ENCODE measurements around the gene SNRNP70.
"Not testable (repeated sequence)": the region's sequence is repeated elsewhere in the genome, so short reads cannot be mapped to it uniquely, and the experiment has no call there.

SNRNP70 gene

GRCh38 chr19:49085020-49085867 is at the start of gene SNRNP70:
Gene SNRNP70 (plus strand): TSS chr19:49085451. CDS start chr19:49086415, 964 bp downstream.
- peak; percentile 99 for DNase-seq

- not testable (repeated sequence) for DNase-seq
Measured at GRCh38 chr19:49036815-49037214, 48.4 kb upstream of the SNRNP70 start, which contains the start of gene CGB1. Gene CGB1 (minus strand): TSS chr19:49036895. CDS start chr19:49036711, 184 bp downstream.

GRCh38 chr19:49038111-49038510 is 47.1 kb upstream of the SNRNP70 start:
- DNase-seq, result not testable (repeated sequence)

GRCh38 chr19:49038557-49039276 is 46.5 kb upstream of the SNRNP70 start:
- DNase-seq, result not testable (repeated sequence)

- DNase-seq, result not testable (repeated sequence)
Measured at GRCh38 chr19:49039736-49040135, 45.5 kb upstream of the SNRNP70 start.

- DNase-seq, result no peak
Measured at GRCh38 chr19:49042177-49042576, 43.1 kb upstream of the SNRNP70 start.

GRCh38 chr19:49042666-49043065 is 42.6 kb upstream of the SNRNP70 start:
- not testable (repeated sequence) for DNase-seq

- not testable (repeated sequence) for DNase-seq
Measured at GRCh38 chr19:49043548-49043947, 41.7 kb upstream of the SNRNP70 start, which contains the start of gene CGB5. Gene CGB5 (plus strand): TSS chr19:49043848. CDS start chr19:49044210, 362 bp downstream.

- not testable (repeated sequence) for DNase-seq
Measured at GRCh38 chr19:49049011-49049410, 36.2 kb upstream of the SNRNP70 start, which contains the start of gene CGB8. Gene CGB8 (minus strand): TSS chr19:49049111. CDS start chr19:49048739, 372 bp downstream.

GRCh38 chr19:49049834-49050233 is 35.4 kb upstream of the SNRNP70 start:
- not testable (repeated sequence) for DNase-seq

GRCh38 chr19:49050376-49051033 is 34.7 kb upstream of the SNRNP70 start:
- DNase-seq, result not testable (repeated sequence)

- no peak for DNase-seq
Measured at GRCh38 chr19:49056101-49056901, 28.9 kb upstream of the SNRNP70 start.

- DNase-seq, result not testable (repeated sequence)
Measured at GRCh38 chr19:49056902-49057596, 28.2 kb upstream of the SNRNP70 start.

GRCh38 chr19:49057636-49058234 is 27.5 kb upstream of the SNRNP70 start, which contains the start of gene CGB7:
Gene CGB7 (minus strand): TSS chr19:49057749. CDS start chr19:49055375, 2,374 bp downstream.
- DNase-seq, result no peak

- DNase-seq, result no peak
Measured at GRCh38 chr19:49058562-49058961, 26.7 kb upstream of the SNRNP70 start.

GRCh38 chr19:49059053-49059452 is 26.2 kb upstream of the SNRNP70 start:
- DNase-seq, result no peak

- no peak for DNase-seq
Measured at GRCh38 chr19:49061000-49061399, 24.3 kb upstream of the SNRNP70 start.

- no peak for DNase-seq
Measured at GRCh38 chr19:49061445-49061844, 23.8 kb upstream of the SNRNP70 start.

- no peak for DNase-seq
Measured at GRCh38 chr19:49064029-49064629, 21.1 kb upstream of the SNRNP70 start.
